Measurements from ENCODE around the gene KDM3A.

The KDM3A gene

DNA sequence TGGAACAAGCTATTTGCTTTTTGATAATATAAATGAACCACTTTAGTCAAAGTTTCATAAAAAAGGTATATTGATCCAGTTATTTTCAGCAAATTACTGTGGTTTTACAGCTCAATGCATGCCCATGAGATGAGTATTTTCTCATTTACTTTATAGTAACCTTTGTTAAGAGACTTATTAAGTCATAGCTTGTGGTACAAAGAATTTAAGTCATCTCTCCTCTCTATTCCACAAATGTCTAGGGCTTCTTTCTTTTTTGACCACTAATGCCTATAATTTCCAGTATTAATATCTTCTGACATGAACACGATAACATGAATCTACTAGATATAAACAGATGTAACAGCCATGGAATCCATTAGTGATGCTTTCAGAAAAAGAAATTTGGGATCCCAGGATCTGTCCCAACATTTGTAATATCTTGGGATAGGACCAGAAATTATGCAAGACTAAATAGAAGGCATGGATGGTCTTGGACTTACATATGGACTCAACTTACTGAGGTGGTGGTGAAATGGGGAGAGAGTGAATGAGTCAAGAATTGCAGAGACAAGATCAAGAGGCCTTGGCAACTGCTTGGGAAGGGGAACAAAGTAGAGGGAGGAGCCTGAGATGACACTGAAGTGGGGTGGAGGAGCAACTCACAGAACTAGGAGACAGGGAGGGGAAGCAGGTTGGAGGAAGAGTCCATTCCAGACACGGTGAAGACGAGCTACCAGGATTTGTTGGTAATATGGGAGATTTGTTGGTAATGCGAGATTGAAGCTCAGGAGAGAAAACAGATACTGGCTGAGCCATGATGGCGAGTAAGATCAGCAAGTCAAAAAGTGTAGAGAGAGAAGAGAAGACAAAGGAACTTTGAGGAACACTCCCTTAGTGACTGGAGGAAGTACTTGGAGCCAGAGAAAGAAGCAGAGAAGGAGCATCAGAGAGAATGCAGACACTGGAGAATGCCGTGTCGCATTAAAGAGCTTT, 42.4 kb upstream of the KDM3A start:
- no peak overlapping the region for H3K4me3 ChIP-seq (replicated peaks; ENCODE audit: low read depth, low read length)
- no peak for DNase-seq (ENCODE audit: low read depth)
- TF ChIP-seq, protein P1, sequence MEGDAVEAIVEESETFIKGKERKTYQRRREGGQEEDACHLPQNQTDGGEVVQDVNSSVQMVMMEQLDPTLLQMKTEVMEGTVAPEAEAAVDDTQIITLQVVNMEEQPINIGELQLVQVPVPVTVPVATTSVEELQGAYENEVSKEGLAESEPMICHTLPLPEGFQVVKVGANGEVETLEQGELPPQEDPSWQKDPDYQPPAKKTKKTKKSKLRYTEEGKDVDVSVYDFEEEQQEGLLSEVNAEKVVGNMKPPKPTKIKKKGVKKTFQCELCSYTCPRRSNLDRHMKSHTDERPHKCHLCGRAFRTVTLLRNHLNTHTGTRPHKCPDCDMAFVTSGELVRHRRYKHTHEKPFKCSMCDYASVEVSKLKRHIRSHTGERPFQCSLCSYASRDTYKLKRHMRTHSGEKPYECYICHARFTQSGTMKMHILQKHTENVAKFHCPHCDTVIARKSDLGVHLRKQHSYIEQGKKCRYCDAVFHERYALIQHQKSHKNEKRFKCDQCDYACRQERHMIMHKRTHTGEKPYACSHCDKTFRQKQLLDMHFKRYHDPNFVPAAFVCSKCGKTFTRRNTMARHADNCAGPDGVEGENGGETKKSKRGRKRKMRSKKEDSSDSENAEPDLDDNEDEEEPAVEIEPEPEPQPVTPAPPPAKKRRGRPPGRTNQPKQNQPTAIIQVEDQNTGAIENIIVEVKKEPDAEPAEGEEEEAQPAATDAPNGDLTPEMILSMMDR (IDR thresholded peaks at IDR 0.05; ENCODE audit: low read length, missing control alignments): no peak

DNA sequence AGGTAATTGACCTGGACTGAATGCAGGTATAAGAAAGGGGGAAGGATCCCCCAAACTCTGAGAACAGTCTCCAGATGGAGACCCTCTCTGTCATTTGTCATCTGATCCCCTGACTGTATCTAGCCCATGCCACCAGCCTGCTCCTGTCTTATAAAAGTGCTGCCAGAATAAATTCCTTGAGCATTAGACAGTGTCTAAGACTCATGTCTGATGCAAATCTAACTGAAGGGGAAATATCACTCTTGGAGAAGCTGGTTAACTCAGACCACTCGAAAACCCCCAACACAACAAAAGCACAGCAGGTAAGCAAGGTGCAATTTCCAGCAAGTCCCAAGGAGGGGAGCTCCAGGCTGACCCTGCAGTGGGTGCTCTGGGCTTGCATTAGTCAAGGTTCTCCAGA, 40.9 kb upstream of the KDM3A start:
- TF ChIP-seq, protein P1 (IDR thresholded peaks at IDR 0.05; ENCODE audit: low read length, missing control alignments): no peak
- DNase-seq (ENCODE audit: low read depth): no peak
- no peak overlapping the region for H3K4me3 ChIP-seq (replicated peaks; ENCODE audit: low read depth, low read length)

DNA sequence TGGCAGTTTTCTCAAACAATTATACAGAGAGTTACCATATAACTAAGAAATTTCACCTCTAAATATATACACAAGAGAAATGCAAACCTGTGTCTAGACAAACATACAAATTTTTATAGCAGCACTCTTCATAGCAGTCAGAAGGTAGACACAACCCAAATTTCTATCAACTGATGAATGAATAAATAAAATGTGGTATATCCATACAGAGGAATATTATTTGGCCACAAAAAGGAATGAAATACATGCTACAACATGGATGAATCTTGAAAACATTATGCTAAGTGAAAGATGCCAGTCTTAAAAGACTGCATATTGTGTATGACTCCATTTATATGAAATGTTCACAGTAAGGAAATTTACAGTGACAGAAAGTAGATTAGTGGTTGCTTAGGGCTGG, 30.6 kb upstream of the KDM3A start:
- DNase-seq (ENCODE audit: low read depth): no peak
- TF ChIP-seq, protein P1 (IDR thresholded peaks at IDR 0.05; ENCODE audit: low read length, missing control alignments): no peak
- H3K4me3 ChIP-seq (replicated peaks; ENCODE audit: low read depth, low read length): no peak overlapping the region

DNA sequence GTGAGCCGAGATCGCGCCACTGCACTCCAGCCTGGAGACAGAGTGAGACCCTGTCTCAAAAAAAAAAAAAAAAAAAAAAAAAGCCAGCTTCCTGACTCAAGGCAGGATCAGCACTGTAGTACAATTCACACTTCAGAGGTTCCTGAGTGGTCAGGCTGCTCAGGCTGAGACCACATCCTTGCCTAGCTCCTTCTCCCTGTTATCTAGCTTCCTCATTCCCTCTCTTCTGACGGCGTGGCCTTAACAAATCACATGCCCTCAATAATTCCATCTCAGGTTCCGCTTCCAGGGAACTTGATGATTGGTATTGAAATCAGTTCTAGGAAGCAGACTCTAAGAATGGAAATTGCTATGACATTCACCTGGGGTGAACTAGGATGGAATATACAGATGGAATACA, 29.8 kb upstream of the KDM3A start:
- no peak overlapping the region for H3K4me3 ChIP-seq (replicated peaks; ENCODE audit: low read depth, low read length)
- TF ChIP-seq, protein P1 (IDR thresholded peaks at IDR 0.05; ENCODE audit: low read length, missing control alignments): no peak
- no peak for DNase-seq (ENCODE audit: low read depth)

DNA sequence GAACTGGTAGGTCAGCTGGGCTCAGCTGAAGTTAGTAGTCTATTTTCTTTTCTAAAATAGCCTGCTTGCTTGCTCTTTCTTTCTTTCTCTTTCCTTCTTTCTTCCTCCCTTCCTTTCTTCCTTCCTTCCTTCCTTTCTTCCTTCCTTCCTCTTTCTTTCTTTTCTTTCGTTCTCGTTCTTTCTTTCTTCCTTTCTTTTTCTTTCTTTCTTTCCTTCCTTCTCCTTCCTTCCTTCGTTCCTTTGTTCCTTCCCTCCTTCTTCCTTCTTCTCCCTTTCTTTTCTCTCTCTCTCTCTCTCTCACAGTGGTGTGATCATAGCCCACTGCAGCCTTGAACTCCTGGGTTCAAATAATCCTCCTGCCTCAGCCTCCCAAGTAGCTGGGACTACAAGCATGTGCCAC, 29.2 kb upstream of the KDM3A start:
- DNase-seq (ENCODE audit: low read depth): no peak
- TF ChIP-seq, protein P1 (IDR thresholded peaks at IDR 0.05; ENCODE audit: low read length, missing control alignments): no peak
- no peak overlapping the region for H3K4me3 ChIP-seq (replicated peaks; ENCODE audit: low read depth, low read length)

DNA sequence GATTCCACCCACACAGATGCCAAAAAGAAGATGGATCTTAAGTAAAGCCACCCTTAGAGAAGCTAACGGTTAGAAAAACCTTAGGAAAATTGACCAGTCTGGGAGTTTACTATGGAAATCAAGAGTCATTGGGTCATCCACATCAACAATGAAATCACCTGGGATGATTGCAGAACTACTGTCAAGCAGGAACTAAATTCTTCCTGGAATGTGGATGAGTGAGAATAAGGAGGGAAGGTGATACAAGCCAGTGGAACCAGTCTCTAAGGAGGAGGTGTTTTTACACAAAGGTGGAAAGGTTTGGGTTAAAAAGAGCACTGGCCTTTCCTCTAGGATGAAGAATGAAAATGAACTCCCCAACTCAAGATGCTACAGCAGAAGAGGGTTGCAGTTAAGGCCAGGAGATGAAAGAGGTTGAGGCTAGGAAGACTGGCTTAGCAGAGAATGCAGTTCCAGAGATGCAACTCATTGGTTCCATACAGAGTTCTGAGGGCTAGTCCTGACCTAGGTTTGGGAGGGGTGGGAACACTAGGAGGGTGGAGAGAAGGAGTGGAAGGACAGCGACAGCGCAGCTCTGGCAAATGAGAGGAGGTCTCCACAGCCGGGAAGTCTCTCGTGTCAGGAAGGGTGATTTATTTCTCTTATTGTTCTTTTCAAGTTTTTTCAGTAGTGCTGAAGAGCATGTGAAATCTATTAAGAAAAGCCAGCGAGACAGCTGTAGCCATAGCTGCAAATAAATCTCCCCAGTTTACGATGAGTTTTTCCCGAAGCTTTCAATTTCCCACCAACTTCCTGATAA, 27.7 kb upstream of the KDM3A start:
- no peak overlapping the region for H3K4me3 ChIP-seq (replicated peaks; ENCODE audit: low read depth, low read length)
- no peak for DNase-seq (ENCODE audit: low read depth)
- TF ChIP-seq, protein P1 (IDR thresholded peaks at IDR 0.05; ENCODE audit: low read length, missing control alignments): no peak
